HepG2 (cell line): ENCODE results near the gene CPZ.

Experiments used
- CCDC6 ChIP-seq: sonication (generic); formaldehyde crosslinking; IDR thresholded peaks from 2 replicates; pipeline ENCODE4 v1.8.1; 2022; ENCODE audit warnings: mild to moderate bottlenecking, missing genetic modification reagents, moderate library complexity
- NR1H2 ChIP-seq: sonication (generic); formaldehyde crosslinking; IDR thresholded peaks from 2 replicates; pipeline ENCODE4 v1.8.1; 2022; ENCODE audit warnings: low read depth, missing genetic modification reagents, borderline replicate concordance
- ZNF251 ChIP-seq: sonication (generic); formaldehyde crosslinking; IDR thresholded peaks from 2 replicates; pipeline ENCODE4 v1.9.0; 2021; ENCODE audit warnings: mild to moderate bottlenecking, missing genetic modification reagents
- TF ChIP-seq, protein P1 (sequence below): IDR thresholded peaks from 2 replicates; pipeline ENCODE4 v1.6.1; 2012; ENCODE audit warnings: inconsistent platforms

GRCh38 chr4:8589823-8590545 is 2.6 kb upstream of the CPZ start:
- no peak for TF ChIP-seq ZNF251 (CRISPR knock-in tag)
- TF ChIP-seq CCDC6: no peak
- TF ChIP-seq, protein P1, sequence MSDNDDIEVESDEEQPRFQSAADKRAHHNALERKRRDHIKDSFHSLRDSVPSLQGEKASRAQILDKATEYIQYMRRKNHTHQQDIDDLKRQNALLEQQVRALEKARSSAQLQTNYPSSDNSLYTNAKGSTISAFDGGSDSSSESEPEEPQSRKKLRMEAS: no peak
- no peak for TF ChIP-seq NR1H2 (CRISPR knock-in tag)
